ENCODE measurements around the gene GCG.

- no peak for TF ChIP-seq CTCF (IDR thresholded peaks at IDR 0.05)
- no peak for TF ChIP-seq POLR2A (IDR thresholded peaks at IDR 0.05)
- TF ChIP-seq EP300 (IDR thresholded peaks at IDR 0.05) = no peak
These were observed 3.1 kb downstream of the GCG start for GRCh38 chr2:162148956-162149355.

All from sigmoid colon (tissue), 4 donors.